ENCODE results near the gene TPK1.

TPK1 gene

DNA sequence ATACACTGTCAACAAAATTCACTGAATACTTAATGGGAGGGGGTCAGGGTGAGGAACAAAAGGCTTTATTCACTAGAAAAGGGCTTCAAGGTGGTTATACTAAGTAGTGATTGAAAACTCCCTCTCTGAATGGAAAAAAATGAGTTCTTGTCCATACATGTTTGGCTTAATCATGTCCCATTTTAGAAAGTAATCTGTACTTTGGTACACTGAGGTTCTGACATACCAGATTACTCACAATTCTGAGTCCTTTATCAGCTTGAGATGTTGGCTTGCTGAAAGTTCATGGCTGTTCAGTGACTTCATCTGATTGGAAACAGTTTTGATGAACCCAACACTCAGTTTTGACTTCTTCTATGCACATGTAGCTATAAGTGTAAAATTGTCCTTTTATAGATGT lies 419.5 kb downstream of the TPK1 start:
- H3K27ac ChIP-seq (ENCODE audit: low read depth, low read length): no peak overlapping the region
- H3K9ac ChIP-seq (ENCODE audit: low read depth, low read length): no peak overlapping the region
- H3K27me3 ChIP-seq (ENCODE audit: control insufficient read depth, insufficient read depth, low read length): no peaks in the 10 kb centered on the region
- H3K4me1 ChIP-seq (ENCODE audit: control insufficient read depth, insufficient read depth, low read length): no peaks in the 10 kb centered on the region
- no peaks in the 10 kb centered on the region for H3K36me3 ChIP-seq (ENCODE audit: control insufficient read depth, insufficient read depth, low read length)
- H3K9me3 ChIP-seq (ENCODE audit: control insufficient read depth, insufficient read depth, low read length): no peaks in the 10 kb centered on the region
- no peak overlapping the region for H3K4me3 ChIP-seq (ENCODE audit: low read depth, low read length)

GRCh38 chr7:144415858-144416257 lies 420.0 kb downstream of the TPK1 start:
- Histone ChIP-seq H3K9ac (ENCODE audit: low read depth, low read length) (no peak overlapping the region), H3K27ac (ENCODE audit: low read depth, low read length) (no peak overlapping the region), H3K36me3 (ENCODE audit: control insufficient read depth, insufficient read depth, low read length) (no peaks in the 10 kb centered on the region), H3K9me3 (ENCODE audit: control insufficient read depth, insufficient read depth, low read length) (no peaks in the 10 kb centered on the region), H3K4me3 (ENCODE audit: low read depth, low read length) (no peak overlapping the region), H3K4me1 (ENCODE audit: control insufficient read depth, insufficient read depth, low read length) (no peaks in the 10 kb centered on the region), H3K27me3 (ENCODE audit: control insufficient read depth, insufficient read depth, low read length) (no peaks in the 10 kb centered on the region)

GRCh38 chr7:144414815-144415214 lies 421.0 kb downstream of the TPK1 start:
- no peak overlapping the region for H3K4me3 ChIP-seq (ENCODE audit: low read depth, low read length)
- no peaks in the 10 kb centered on the region for H3K36me3 ChIP-seq (ENCODE audit: control insufficient read depth, insufficient read depth, low read length)
- no peaks in the 10 kb centered on the region for H3K9me3 ChIP-seq (ENCODE audit: control insufficient read depth, insufficient read depth, low read length)
- no peaks in the 10 kb centered on the region for H3K4me1 ChIP-seq (ENCODE audit: control insufficient read depth, insufficient read depth, low read length)
- H3K27ac ChIP-seq (ENCODE audit: low read depth, low read length): no peak overlapping the region
- H3K9ac ChIP-seq (ENCODE audit: low read depth, low read length): no peak overlapping the region
- H3K27me3 ChIP-seq (ENCODE audit: control insufficient read depth, insufficient read depth, low read length): no peaks in the 10 kb centered on the region

GRCh38 chr7:144410441-144410840 lies 425.4 kb downstream of the TPK1 start:
- H3K36me3 ChIP-seq (ENCODE audit: control insufficient read depth, insufficient read depth, low read length): no peaks in the 10 kb centered on the region
- H3K9ac ChIP-seq (ENCODE audit: low read depth, low read length): no peak overlapping the region
- peaks cover 8% of the 10 kb centered on the region for H3K4me1 ChIP-seq (ENCODE audit: control insufficient read depth, insufficient read depth, low read length)
- no peak overlapping the region for H3K4me3 ChIP-seq (ENCODE audit: low read depth, low read length)
- H3K27me3 ChIP-seq (ENCODE audit: control insufficient read depth, insufficient read depth, low read length): no peaks in the 10 kb centered on the region
- H3K27ac ChIP-seq (ENCODE audit: low read depth, low read length): no peak overlapping the region
- H3K9me3 ChIP-seq (ENCODE audit: control insufficient read depth, insufficient read depth, low read length): no peaks in the 10 kb centered on the region

DNA sequence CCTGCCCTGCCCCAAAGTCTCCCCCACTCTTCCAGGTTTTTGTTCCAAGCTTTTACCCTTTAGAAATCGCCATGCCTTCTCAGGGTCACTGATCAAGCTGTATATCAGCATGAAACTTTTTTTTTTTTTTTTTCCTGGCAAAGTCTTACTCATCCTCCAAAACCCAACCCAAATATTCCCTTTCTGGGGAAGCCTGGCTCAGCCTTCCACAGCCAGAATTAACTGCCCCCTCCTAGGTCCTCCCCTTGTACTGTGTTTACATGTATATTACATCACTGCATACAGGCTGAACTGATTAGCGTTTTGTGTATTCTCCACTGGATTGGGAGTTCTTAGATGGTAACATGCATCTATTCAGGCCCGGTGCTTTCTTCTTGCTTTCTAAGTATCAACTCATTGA lies 427.7 kb downstream of the TPK1 start:
- Histone ChIP-seq H3K4me1 (ENCODE audit: control insufficient read depth, insufficient read depth, low read length) (peaks cover 8% of the 10 kb centered on the region), H3K36me3 (ENCODE audit: control insufficient read depth, insufficient read depth, low read length) (no peaks in the 10 kb centered on the region), H3K9me3 (ENCODE audit: control insufficient read depth, insufficient read depth, low read length) (no peaks in the 10 kb centered on the region), H3K27me3 (ENCODE audit: control insufficient read depth, insufficient read depth, low read length) (no peaks in the 10 kb centered on the region), H3K9ac (ENCODE audit: low read depth, low read length) (no peak overlapping the region), H3K27ac (ENCODE audit: low read depth, low read length) (no peak overlapping the region), H3K4me3 (ENCODE audit: low read depth, low read length) (no peak overlapping the region)

DNA sequence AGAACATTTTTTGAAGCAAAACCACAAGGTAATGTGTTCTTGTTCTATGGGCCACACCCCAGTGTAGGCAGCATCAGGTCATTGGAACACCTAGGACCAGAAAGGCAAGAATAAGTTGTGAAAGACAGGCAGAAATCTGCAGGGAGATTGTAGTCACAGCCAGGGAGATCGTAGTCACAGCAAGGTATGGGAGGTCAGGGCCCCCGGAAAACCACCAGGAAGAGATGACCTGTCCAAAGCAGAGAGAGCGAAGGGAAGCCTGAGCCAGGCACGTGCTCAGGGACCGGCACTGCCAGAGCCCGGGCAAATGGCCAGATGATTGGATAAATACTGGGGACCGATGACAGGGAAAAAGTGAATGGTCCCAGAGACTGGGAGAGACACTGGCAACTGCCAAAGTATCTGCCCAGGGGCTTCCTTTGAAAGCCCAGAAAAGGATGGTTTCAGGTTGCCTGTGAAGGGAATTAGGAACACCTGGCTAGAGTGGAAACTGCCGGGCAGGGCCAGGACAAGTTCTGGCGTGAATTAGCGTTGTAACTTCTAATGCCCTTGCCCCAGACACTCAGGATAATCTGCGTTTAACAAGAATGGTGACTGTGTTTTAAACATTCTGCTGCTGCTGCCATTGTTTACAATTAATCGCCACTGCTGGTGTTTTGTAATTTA lies 428.5 kb downstream of the TPK1 start:
- H3K27me3 ChIP-seq (ENCODE audit: control insufficient read depth, insufficient read depth, low read length): no peaks in the 10 kb centered on the region
- H3K9me3 ChIP-seq (ENCODE audit: control insufficient read depth, insufficient read depth, low read length): no peaks in the 10 kb centered on the region
- H3K9ac ChIP-seq (ENCODE audit: low read depth, low read length): no peak overlapping the region
- H3K27ac ChIP-seq (ENCODE audit: low read depth, low read length): no peak overlapping the region
- no peaks in the 10 kb centered on the region for H3K36me3 ChIP-seq (ENCODE audit: control insufficient read depth, insufficient read depth, low read length)
- H3K4me3 ChIP-seq (ENCODE audit: low read depth, low read length): no peak overlapping the region
- H3K4me1 ChIP-seq (ENCODE audit: control insufficient read depth, insufficient read depth, low read length): peaks cover 8% of the 10 kb centered on the region

GRCh38 chr7:144404946-144405345 lies 430.9 kb downstream of the TPK1 start:
- Histone ChIP-seq H3K27me3 (ENCODE audit: control insufficient read depth, insufficient read depth, low read length) (no peaks in the 10 kb centered on the region), H3K9ac (ENCODE audit: low read depth, low read length) (no peak overlapping the region), H3K4me3 (ENCODE audit: low read depth, low read length) (no peak overlapping the region), H3K9me3 (ENCODE audit: control insufficient read depth, insufficient read depth, low read length) (no peaks in the 10 kb centered on the region), H3K27ac (ENCODE audit: low read depth, low read length) (no peak overlapping the region), H3K4me1 (ENCODE audit: control insufficient read depth, insufficient read depth, low read length) (peaks cover 8% of the 10 kb centered on the region), H3K36me3 (ENCODE audit: control insufficient read depth, insufficient read depth, low read length) (no peaks in the 10 kb centered on the region)

DNA sequence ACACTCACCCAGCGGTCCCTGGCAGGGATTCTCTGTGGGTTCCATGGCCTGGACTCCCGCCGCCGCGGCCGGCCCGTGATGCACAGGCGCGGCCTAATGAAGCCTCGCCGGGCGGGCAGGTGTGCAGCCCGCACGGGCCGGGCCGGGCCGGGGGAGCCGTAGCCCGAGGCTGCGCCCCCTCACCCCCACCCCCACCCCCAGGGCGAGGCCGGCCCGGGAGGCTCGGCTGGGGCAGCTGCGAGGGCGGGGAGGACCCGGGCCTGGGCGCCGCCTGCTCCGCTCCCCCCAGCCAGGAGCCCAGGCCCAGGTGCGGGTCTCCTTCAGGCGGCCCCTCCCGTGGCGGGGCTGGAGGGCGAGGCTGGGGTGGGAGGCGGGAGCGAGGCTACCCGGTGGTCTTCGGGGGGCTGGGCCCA lies 432.2 kb downstream of the TPK1 start, which contains the start of gene NOBOX:
Gene NOBOX, minus strand, starts transcription at position 45 of the 413 bp plus-strand sequence.
- no peaks in the 10 kb centered on the region for H3K36me3 ChIP-seq (ENCODE audit: control insufficient read depth, insufficient read depth, low read length)
- no peaks in the 10 kb centered on the region for H3K9me3 ChIP-seq (ENCODE audit: control insufficient read depth, insufficient read depth, low read length)
- no peak within 1 kb of the TSS for H3K4me3 ChIP-seq (ENCODE audit: low read depth, low read length)
- peaks cover 8% of the 10 kb centered on the region for H3K4me1 ChIP-seq (ENCODE audit: control insufficient read depth, insufficient read depth, low read length)
- H3K9ac ChIP-seq (ENCODE audit: low read depth, low read length): no peak within 1 kb of the TSS
- H3K27ac ChIP-seq (ENCODE audit: low read depth, low read length): no peak within 1 kb of the TSS
- no peaks in the 10 kb centered on the region for H3K27me3 ChIP-seq (ENCODE audit: control insufficient read depth, insufficient read depth, low read length)

DNA sequence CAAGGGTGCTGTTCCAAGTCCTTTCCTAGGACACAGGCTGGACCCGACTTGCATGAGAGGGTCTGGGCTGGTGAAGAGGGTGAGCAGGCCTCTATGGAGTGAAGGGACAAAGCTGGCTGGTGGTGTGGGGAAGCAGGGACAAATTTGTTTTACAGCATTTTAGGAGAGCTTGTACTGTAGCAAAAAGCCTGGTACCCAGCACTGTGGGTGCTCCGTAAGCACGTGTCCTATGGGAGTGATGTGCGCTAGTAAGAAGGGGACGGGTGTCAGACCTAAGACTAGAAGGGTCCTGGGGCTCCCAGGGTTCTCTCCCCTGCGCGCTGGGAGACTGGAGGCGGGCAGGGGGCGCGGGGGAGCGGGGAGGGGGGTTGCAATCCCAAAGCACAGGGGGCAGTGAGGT lies 432.8 kb downstream of the TPK1 start:
- H3K4me3 ChIP-seq (ENCODE audit: low read depth, low read length): no peak overlapping the region
- no peaks in the 10 kb centered on the region for H3K27me3 ChIP-seq (ENCODE audit: control insufficient read depth, insufficient read depth, low read length)
- H3K36me3 ChIP-seq (ENCODE audit: control insufficient read depth, insufficient read depth, low read length): no peaks in the 10 kb centered on the region
- no peak overlapping the region for H3K9ac ChIP-seq (ENCODE audit: low read depth, low read length)
- no peak overlapping the region for H3K27ac ChIP-seq (ENCODE audit: low read depth, low read length)
- H3K4me1 ChIP-seq (ENCODE audit: control insufficient read depth, insufficient read depth, low read length): peaks cover 8% of the 10 kb centered on the region
- H3K9me3 ChIP-seq (ENCODE audit: control insufficient read depth, insufficient read depth, low read length): no peaks in the 10 kb centered on the region

All from HUES48 (cell line).